HG02852 (cell line): ENCODE results near the gene TRAPPC5.

Source experiments
- ATAC-seq: cut with Tn5 transposase; IDR thresholded peaks from one replicate; pipeline ENCODE4 v1.9.1; 2021; ENCODE audit warnings: mild to moderate bottlenecking, moderate library complexity; ENCODE audit not compliant: unreplicated experiment

TRAPPC5 gene

GRCh38 chr19:7674010-7675005 is 6.3 kb upstream of the TRAPPC5 start:
- no peak for ATAC-seq

- ATAC-seq = no peak
Measured at GRCh38 chr19:7676376-7676775, 4.3 kb upstream of the TRAPPC5 start.

- no peak for ATAC-seq
Measured at GRCh38 chr19:7676854-7677253, 3.8 kb upstream of the TRAPPC5 start, which contains the start of gene MCEMP1. MCEMP1 (plus strand) TSS chr19:7677090; CDS start chr19:7677121, 31 bp downstream.

- ATAC-seq = no peak
Measured at GRCh38 chr19:7677669-7678311, 2.8 kb upstream of the TRAPPC5 start.

GRCh38 chr19:7678971-7679751 is 1.5 kb upstream of the TRAPPC5 start:
- ATAC-seq = no peak

- no peak for ATAC-seq
Measured at GRCh38 chr19:7679771-7680605, 645 bp upstream of the TRAPPC5 start.

GRCh38 chr19:7681340-7682174 is 924 bp downstream of the TRAPPC5 start:
- no peak for ATAC-seq

- no peak for ATAC-seq
Measured at GRCh38 chr19:7682175-7682855, 1.7 kb downstream of the TRAPPC5 start.

GRCh38 chr19:7685546-7686445 is 5.2 kb downstream of the TRAPPC5 start:
- no peak for ATAC-seq

- ATAC-seq = no peak
Measured at GRCh38 chr19:7687177-7687576, 6.5 kb downstream of the TRAPPC5 start.

- no peak for ATAC-seq
Measured at GRCh38 chr19:7689165-7689564, 8.5 kb downstream of the TRAPPC5 start.

- ATAC-seq = no peak
Measured at GRCh38 chr19:7690779-7691258, 10.2 kb downstream of the TRAPPC5 start.

GRCh38 chr19:7691497-7691896 is 10.9 kb downstream of the TRAPPC5 start:
- ATAC-seq = no peak

GRCh38 chr19:7692417-7693088 is 11.9 kb downstream of the TRAPPC5 start:
- no peak for ATAC-seq

- ATAC-seq = no peak
Measured at GRCh38 chr19:7694499-7694898, 13.9 kb downstream of the TRAPPC5 start.

- no peak for ATAC-seq
Measured at GRCh38 chr19:7697721-7698287, 17.2 kb downstream of the TRAPPC5 start.

GRCh38 chr19:7698583-7698982 is 17.9 kb downstream of the TRAPPC5 start:
- ATAC-seq = no peak
